RWPE1 (cell line): ENCODE measurements around the gene HK1.
"Not testable (repeated sequence)": the region's sequence is repeated elsewhere in the genome, so short reads cannot be mapped to it uniquely, and the experiment has no call there.

Experiments
- CTCF ChIA-PET: fragments of 350-600 bp; sonication (Branson Sonifier 250); formaldehyde crosslinking; extraction: SDS; loops from one replicate; lab custom pipeline; 2021; lab: Yijun Ruan, JAX
- POLR2A ChIA-PET: fragments of 400-600 bp; formaldehyde crosslinking; extraction: SDS; loops from one replicate; lab custom pipeline; 2020; ENCODE audit warnings: antibody characterized with exemption; ENCODE audit not compliant: low non-redundant PET; lab: Yijun Ruan, JAX
- DNase-seq: peaks from one replicate; pipeline ENCODE4 v3.0.0; 2012; ENCODE audit warnings: low spot score
- H3K27ac ChIP-seq: fragments of 450-650 bp; 2 replicates; pipeline ENCODE4 v1.5.1; 2017
- CTCF ChIP-seq: fragments of 450-650 bp; conservative IDR thresholded peaks from 2 replicates; pipeline ENCODE4 v1.5.1; 2017; ENCODE audit warnings: low read depth, mild to moderate bottlenecking

The HK1 gene

GRCh38 chr10:69327463-69328379, 49.4 kb downstream of the HK1 start:
- DNase-seq = no peak
- ChIA-PET POLR2A (interaction anchor here (1.9 kb wide), 1 partner anchor 10 kb away, joined by 7 read pairs; no protein-coding TSS in a partner anchor), CTCF (interaction anchor here (0.6 to 1.3 kb wide), 6 partner anchors 9 to 96 kb away, joined by 3 to 5 read pairs (median 3); no protein-coding TSS in a partner anchor)
- no peak for TF ChIP-seq CTCF
- peak overlapping the region; percentile 89 for H3K27ac ChIP-seq

- TF ChIP-seq CTCF = no peak
- POLR2A ChIA-PET = interaction anchor here (1.9 kb wide), 1 partner anchor 9 kb away, joined by 7 read pairs; no protein-coding TSS in a partner anchor
- H3K27ac ChIP-seq = peak overlapping the region; percentile 89
- DNase-seq = no peak
- CTCF ChIA-PET = interaction anchor here (0.6 kb wide), 2 partner anchors 34 to 96 kb away, joined by 3 read pairs; no protein-coding TSS in a partner anchor
Observed at GRCh38 chr10:69328380-69328735, 50.1 kb downstream of the HK1 start.

GRCh38 chr10:69328888-69329287, 50.6 kb downstream of the HK1 start:
- POLR2A ChIA-PET, DNase-seq: not testable (repeated sequence)
- peak overlapping the region; percentile 43 for H3K27ac ChIP-seq
- CTCF ChIA-PET = interaction anchor here (0.6 kb wide), 2 partner anchors 33 to 95 kb away, joined by 3 read pairs; no protein-coding TSS in a partner anchor

GRCh38 chr10:69329721-69330178, 51.5 kb downstream of the HK1 start:
- ChIA-PET POLR2A (no interaction called here), CTCF (interaction anchor here (0.6 kb wide), 1 partner anchor 52 kb away, joined by 5 read pairs; no protein-coding TSS in a partner anchor)
- H3K27ac ChIP-seq = peak overlapping the region; percentile 43
- no peak for DNase-seq
- TF ChIP-seq CTCF = no peak

- CTCF ChIA-PET = no interaction called here
- DNase-seq = no peak
- POLR2A ChIA-PET = interaction anchor here (1.2 kb wide), 1 partner anchor 17 kb away, joined by 3 read pairs; no protein-coding TSS in a partner anchor
- TF ChIP-seq CTCF = no peak
- 0 out of 2 replicates have a peak overlapping the region, but pooled peaks have one; percentile 25 for H3K27ac ChIP-seq
Observed at GRCh38 chr10:69331161-69331560, 52.9 kb downstream of the HK1 start.

- no peak for TF ChIP-seq CTCF
- CTCF ChIA-PET = interaction anchor here (1.1 to 1.8 kb wide), 5 partner anchors 9 to 16 kb away, joined by 3 to 9 read pairs (median 6); no protein-coding TSS in a partner anchor
- POLR2A ChIA-PET = interaction anchor here (1.0 kb wide), 1 partner anchor 8 kb away, joined by 3 read pairs; no protein-coding TSS in a partner anchor
- DNase-seq = no peak
- peak overlapping the region; percentile 99 for H3K27ac ChIP-seq
Observed at GRCh38 chr10:69332278-69333010, 54.1 kb downstream of the HK1 start.
